DMS 273 treated with DMSO at 0.1 percent for 48 hours (cell line): ENCODE data around the gene ACTN4.
"Not testable (repeated sequence)": the region's sequence is repeated elsewhere in the genome, so short reads cannot be mapped to it uniquely, and the experiment has no call there.

Experiments used
- DNase-seq: peaks from one replicate; lab custom pipeline; 2025; lab: John Stamatoyannopoulos, UW

ACTN4 gene

DNA sequence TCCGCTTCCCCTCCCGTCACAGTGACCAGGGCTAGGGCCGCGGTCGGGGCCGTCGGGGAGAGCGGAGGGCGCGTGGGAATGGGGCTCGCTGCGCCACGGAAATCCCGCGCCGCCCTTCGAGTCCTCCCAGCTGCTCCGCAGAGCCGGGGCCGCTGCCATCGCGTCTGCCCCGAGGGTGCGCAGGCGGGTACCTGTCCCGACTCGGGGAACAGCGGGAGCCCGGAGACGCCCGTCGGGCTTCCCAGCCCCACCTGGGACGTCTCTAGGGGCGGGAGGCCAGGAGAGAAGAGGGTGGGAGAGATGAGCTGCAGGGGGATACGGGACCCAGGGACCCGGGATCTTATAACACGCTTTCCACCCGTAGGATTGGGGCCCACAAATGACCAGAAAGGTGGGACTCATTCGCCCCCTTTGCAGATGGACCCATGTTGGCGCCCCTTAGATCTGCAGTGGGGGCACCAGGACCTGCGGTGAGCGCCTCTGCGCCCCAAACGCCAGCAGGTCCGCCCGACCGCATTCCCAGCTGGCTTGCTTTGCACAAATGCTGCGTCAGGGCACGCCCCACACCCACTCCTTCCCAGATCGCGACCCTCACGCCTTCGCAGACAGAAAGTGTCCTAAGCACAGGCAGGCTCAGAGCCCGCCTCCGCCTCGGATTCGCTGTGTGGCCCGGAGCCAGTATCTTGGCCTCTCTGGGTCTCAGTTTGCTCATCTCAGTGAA lies 122.9 kb downstream of the ACTN4 start:
- DNase-seq = not testable (repeated sequence)

DNA sequence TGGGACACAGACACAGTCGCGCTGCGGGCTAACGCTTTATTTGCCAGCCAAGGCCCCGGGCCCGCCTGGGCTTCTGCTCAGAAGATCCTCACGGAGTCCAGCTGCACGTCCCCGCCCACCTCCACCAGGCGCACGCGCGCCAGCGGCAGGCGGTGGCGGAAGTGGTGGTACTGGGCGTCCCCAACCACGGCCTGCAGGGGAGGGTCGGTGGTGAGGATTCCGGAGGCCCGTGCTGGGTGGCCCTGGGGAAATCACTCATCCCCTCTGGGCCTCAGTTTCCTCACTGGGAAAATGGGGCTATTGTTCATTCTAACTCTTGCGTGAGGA lies 123.5 kb downstream of the ACTN4 start:
- DNase-seq = not testable (repeated sequence)

DNA sequence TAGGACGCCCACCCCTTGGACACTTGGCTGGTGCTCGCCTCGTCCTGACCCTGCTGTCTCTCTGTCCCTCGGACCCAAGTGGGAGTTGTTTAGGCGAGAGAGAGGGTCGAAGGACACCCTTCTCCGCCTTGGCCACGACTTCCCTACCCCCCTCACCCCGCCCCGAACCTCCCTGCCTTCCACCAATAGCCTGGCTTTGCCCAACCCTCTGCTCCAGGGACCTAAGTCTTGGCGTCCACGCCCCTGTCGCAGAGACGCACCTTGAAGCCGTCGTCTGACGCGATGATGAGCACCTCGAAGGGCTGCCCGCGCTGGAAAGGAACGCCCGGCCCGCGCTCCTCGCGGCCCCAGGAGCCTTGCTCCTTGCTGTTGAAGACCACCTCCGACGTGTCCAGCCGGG lies 124.1 kb downstream of the ACTN4 start:
- DNase-seq = not testable (repeated sequence)

DNA sequence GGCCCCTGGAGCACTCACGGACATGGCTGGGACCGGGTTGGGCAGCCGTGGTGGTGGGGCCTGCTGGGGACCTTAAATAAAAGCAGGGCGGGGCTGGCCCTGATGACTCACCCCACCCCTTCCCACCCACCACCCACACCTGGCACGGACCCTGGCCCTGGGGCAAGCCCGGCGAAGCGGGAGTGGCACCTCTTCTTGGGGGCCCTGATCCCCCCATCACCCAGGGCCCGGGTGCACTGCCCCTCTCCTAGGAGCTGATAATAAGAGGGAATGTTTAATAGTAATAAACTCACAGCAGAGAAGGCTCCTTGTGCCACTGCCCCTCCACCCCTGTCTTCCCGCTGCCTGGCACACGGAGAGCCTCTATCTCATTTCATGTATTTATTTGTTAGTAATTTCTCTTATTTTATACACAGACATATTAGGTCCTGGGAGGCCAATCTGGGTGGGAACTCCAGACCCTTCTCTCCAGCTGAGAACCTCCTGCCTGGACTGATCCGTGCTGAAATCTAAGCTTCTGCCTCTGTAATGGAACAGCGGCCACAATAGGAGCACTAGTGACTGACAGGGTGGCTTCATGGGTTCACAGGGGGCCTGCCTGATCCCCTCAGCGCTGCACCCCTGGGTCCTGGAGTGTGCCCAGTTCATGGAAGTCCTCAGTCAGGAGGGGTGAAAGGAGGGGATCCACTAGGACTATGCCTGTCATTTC lies 126.2 kb downstream of the ACTN4 start, which contains the start of gene LGALS7:
Gene LGALS7 (minus strand): TSS at position 49 of the 709 bp plus-strand sequence. CDS start 25 bp downstream, at position 24.
- DNase-seq = no peak

DNA sequence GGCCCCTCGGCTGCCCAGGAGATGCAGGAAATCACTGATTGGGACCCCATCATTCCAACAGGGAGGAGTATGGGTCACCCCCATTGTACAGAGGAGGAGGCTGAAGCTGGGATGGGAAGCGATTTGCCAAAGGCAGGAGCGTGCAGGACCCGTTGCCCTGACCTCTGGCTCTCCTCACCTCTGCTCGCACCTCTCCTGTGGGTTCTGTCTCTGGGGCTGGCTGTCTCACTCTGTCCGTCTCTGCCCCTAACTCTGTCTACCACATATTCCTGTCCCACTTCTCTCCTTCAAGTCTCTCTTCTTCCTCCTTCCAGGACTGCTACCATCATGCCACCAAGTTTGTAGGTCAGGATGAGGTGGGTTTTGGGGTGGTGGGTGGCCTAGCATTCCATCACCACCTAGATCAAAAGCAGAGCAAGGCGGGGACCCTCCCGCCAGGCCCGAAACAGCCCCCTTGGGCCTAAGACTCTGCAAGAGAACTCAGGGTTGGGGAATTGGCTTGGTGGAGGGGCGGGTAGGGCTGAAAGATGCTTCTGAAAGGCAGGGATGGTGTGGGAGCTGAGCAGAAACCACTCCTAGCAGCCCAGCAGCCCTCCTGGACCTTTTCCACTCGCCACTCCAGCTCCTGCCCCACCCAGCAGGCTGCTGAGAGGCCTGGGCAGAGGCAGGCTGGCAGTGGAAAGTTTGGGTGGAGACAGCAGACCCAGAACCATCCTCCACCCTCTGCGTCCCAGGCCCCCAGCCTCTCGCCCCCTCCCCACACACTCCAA lies 126.9 kb downstream of the ACTN4 start:
- DNase-seq = no peak

DNA sequence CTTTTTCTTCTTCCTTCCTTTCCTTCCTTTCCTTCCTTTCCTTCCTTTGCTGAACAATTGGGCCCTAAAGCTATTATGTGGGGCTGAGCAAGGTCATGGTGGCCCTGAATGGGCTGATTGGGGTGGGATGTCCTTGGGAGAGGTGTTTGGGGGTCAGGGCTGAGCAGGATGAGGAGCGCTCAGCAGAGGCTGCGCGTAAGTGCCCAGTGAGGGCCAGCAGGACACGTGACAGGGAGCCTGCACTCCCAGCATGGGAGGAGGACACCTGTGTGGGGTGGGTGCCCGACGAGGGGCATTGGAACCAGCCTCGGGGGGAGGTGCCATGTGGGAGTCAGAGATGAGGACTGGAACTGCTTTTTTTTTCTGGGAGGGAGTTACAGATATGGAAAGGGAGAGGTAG lies 131.3 kb downstream of the ACTN4 start:
- DNase-seq = no peak

DNA sequence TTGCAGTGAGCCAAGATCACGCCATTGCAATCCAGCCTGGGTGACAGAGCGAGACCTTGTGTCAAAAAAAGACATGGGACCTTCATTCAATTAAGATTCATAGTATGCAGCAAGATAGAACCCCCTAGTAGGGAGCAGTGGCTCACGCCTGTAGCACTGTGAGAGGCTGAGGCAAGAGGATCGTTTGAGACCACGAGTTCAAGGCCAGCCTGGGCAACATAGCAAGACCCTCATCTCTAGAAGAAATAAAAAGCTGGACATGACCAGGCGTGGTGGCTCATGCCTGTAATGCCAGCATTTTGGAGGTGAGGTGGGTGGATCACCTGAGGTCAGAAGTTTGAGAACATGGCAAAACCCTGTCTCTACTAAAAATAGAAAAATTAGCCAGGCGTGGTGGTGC lies 133.0 kb downstream of the ACTN4 start:
- no peak for DNase-seq

DNA sequence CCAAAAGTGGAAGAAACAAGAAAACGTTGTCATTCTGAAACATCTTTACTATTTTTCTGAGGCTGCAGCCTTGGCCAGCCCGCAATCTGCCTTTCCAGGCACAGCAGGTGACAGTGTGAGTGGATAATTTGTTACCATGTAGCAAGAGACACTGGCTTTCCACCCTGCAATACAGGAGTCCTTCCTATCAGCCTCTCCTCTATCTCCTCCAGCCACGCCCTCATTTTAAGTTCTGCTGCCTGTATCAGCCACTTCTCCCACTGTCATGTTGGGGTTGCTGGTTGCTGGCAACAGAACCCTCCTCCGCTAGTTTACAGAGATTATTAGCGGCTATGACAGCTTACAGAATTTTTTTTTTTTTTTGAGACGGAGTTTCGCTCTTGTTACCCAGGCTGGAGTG lies 133.6 kb downstream of the ACTN4 start:
- no peak for DNase-seq
